ENCODE results near the gene ABCD1. TPM values are rescaled to one million over a fixed set of nuclear protein-coding genes. Genes with fewer than 3 reads are reported as not detected.

ABCD1 gene
- polyA plus RNA-seq, 2 of the 4 experiments (the other 2 are of a cell fraction): 1.7 to 3.8 TPM

DNA sequence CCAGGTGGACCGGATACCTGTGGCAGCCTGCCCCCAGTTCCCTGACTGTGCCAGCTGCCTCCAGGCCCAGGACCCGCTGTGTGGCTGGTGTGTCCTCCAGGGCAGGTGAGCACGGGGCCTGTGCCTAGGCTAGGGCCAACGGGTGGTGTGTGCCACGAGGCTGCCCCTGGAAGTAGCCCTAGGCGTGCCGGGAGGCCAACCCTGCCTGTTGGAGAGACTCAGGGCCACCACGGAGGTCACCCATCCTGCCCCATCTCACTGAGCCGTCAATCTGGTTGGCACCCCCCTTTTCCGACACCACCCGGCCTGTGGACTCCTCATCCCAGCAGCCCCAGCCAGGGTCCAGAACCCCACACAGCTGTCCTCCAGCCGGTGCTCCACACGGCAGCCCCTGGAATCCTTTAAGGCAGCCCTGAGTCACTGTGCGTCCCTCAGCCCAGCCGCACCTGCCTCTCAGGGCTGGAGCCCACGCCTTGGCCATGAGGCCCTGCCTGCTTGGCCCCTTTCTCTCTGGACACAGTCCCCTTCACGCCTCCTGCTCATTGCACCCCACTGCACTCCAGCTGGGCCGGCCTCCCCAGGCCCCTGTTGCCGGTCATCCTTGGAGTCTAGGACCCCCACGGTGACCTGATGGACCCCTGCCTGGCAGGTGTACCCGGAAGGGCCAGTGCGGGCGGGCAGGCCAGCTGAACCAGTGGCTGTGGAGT, 44.7 kb downstream of the ABCD1 start:
- TF ChIP-seq MAZ (IDR thresholded peaks at IDR 0.05; ENCODE audit: borderline replicate concordance, low read depth, low read length) (no peak), RCOR1 (IDR thresholded peaks at IDR 0.05; ENCODE audit: low read depth, low read length) (no peak), FOXS1 (CRISPR knock-in tag; IDR thresholded peaks at IDR 0.05) (no peak), HOXA7 (CRISPR knock-in tag; IDR thresholded peaks at IDR 0.05) (no peak), HEYL (CRISPR knock-in tag; IDR thresholded peaks at IDR 0.05) (no peak), KDM1A (IDR thresholded peaks at IDR 0.05; ENCODE audit: low read depth) (no peak), JUN (IDR thresholded peaks at IDR 0.05) (no peak), RAD21 (conservative IDR thresholded peaks at IDR 0.05 in 1 of 2, IDR thresholded peaks at IDR 0.05 in 1 of 2) (no peak), NFE2L2 (conservative IDR thresholded peaks at IDR 0.05; ENCODE audit: low read length) (no peak), KDM5A (IDR thresholded peaks at IDR 0.05) (no peak), CEBPB (IDR thresholded peaks at IDR 0.05) (no peak)
- DNase-seq (ENCODE audit: low read depth in 1 of 2, low spot score in 1 of 2) (no peak), FAIRE-seq (no peak), ATAC-seq (no peak)
- POLR2A ChIA-PET: no interaction called here
- no peaks in the 10 kb centered on the region for H3K9me3 ChIP-seq
- CTCF ChIA-PET: interaction anchor here (2.2 to 2.3 kb wide), 2 partner anchors 10 to 154 kb away, joined by 7 to 8 read pairs; no protein-coding TSS in a partner anchor
- no peak overlapping the region for H3K4me3 ChIP-seq
- H3K27ac ChIP-seq: no peak overlapping the region
- 85% methylated on average over 11 of the region's 23 CpGs for WGBS (ENCODE audit: missing lambda C conversion rate)
- H3K4me1 ChIP-seq: peaks cover 14% of the 10 kb centered on the region; the same call in 2 of the 3 replicates
- no peak overlapping the region for H3K4me2 ChIP-seq

DNA sequence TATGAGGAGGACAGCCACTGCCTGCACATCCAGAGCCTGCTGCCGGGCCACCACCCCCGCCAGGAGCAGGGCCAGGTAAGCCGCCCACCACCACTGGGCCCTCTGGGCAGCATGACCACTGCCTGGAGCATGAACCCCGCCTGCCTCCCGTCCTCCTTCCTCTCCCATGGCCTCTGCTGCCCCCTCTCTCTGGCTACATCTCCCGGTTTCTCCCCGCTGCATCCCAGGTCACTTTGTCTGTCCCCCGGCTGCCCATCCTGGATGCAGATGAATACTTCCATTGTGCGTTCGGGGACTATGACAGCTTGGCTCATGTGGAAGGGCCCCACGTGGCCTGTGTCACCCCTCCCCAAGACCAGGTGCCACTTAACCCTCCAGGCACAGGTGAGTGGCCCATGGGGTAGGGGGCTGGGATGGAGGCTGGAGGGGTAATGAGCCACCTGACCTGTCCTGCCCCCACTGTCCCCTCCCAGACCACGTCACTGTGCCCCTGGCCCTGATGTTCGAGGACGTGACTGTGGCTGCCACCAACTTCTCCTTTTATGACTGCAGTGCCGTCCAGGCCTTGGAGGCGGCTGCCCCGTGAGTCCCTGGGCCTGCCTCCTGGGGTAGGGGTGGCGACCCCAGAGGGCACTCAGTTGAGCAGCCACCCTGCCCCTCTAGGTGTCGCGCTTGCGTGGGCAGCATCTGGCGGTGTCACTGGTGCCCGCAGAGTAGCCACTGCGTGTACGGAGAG, 45.4 kb downstream of the ABCD1 start:
- Histone ChIP-seq H3K4me3 (no peak overlapping the region), H3K9me3 (no peaks in the 10 kb centered on the region), H3K27ac (no peak overlapping the region), H3K4me2 (no peak overlapping the region), H3K4me1 (peaks cover 11% of the 10 kb centered on the region; the same call in 2 of the 3 replicates)
- FAIRE-seq: no peak
- WGBS (ENCODE audit: missing lambda C conversion rate): 80% methylated on average over 13 of the region's 25 CpGs
- TF ChIP-seq TFCP2L1 (CRISPR knock-in tag; IDR thresholded peaks at IDR 0.05) (no peak), EP300 (IDR thresholded peaks at IDR 0.05) (no peak), CEBPB (IDR thresholded peaks at IDR 0.05) (no peak), RARB (CRISPR knock-in tag; IDR thresholded peaks at IDR 0.05) (no peak), ZNF302 (CRISPR knock-in tag; IDR thresholded peaks at IDR 0.05) (no peak), JUN (IDR thresholded peaks at IDR 0.05) (no peak)
- TF ChIP-seq, protein P1, sequence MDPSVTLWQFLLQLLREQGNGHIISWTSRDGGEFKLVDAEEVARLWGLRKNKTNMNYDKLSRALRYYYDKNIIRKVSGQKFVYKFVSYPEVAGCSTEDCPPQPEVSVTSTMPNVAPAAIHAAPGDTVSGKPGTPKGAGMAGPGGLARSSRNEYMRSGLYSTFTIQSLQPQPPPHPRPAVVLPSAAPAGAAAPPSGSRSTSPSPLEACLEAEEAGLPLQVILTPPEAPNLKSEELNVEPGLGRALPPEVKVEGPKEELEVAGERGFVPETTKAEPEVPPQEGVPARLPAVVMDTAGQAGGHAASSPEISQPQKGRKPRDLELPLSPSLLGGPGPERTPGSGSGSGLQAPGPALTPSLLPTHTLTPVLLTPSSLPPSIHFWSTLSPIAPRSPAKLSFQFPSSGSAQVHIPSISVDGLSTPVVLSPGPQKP (IDR thresholded peaks at IDR 0.05; ENCODE audit: low read depth, low read length): no peak
- ChIA-PET CTCF (interaction anchor here (1.0 kb wide), 1 partner anchor 12 kb away, joined by 3 read pairs; no protein-coding TSS in a partner anchor), POLR2A (no interaction called here)
- ATAC-seq: no peak
- no peak for DNase-seq (ENCODE audit: low read depth in 1 of 2, low spot score in 1 of 2)

DNA sequence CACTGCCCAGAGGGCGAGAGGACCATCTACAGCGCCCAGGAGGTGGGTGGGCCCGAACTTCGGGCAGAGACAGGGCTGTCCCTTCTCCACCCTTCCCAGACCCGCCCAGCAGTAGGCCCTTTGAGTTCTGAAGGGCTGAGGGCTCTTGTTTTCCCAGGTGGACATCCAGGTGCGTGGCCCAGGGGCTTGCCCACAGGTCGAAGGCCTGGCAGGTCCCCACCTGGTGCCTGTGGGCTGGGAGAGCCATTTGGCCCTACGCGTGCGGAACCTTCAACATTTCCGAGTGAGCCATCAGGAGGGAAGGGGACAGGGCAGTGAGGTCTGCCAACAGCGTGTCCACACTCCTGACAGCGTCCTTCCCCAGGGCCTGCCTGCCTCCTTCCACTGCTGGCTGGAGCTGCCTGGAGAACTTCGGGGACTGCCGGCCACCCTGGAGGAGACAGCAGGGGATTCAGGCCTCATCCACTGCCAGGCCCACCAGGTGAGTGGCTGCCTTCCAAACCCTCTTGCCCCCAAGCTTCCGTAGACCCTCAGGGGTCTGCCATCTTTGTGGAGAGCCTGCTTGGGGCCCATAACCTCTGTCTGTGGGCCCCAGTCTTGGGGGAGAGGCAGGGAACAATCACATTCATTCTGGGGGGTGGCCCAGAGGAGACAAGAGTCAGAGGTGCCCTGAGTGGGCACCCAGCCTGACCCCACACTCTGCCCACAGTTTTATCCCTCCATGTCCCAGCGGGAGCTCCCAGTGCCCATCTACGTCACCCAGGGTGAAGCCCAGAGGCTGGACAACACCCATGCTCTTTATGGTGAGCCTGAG, 46.2 kb downstream of the ABCD1 start:
- DNase-seq (ENCODE audit: low read depth in 1 of 2, low spot score in 1 of 2) (no peak), FAIRE-seq (no peak), ATAC-seq (no peak)
- Histone ChIP-seq H3K27ac (no peak overlapping the region), H3K4me3 (no peak overlapping the region), H3K4me1 (peaks cover 8% of the 10 kb centered on the region; the same call in 2 of the 3 replicates), H3K4me2 (no peak overlapping the region), H3K9me3 (no peaks in the 10 kb centered on the region)
- POLR2A ChIA-PET: no interaction called here
- WGBS (ENCODE audit: missing lambda C conversion rate): 79% methylated on average over 8 of the region's 18 CpGs
- no peak for TF ChIP-seq JUN (IDR thresholded peaks at IDR 0.05)
- TF ChIP-seq, protein P2, sequence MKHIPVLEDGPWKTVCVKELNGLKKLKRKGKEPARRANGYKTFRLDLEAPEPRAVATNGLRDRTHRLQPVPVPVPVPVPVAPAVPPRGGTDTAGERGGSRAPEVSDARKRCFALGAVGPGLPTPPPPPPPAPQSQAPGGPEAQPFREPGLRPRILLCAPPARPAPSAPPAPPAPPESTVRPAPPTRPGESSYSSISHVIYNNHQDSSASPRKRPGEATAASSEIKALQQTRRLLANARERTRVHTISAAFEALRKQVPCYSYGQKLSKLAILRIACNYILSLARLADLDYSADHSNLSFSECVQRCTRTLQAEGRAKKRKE (CRISPR knock-in tag; IDR thresholded peaks at IDR 0.05; ENCODE audit: low read depth): no peak
- CTCF ChIA-PET: interaction anchor here (1.0 kb wide), 1 partner anchor 11 kb away, joined by 3 read pairs; no protein-coding TSS in a partner anchor

Measured in A549 (cell line).